PC-9 (cell line): ENCODE data around the gene GAD2. TPM values are rescaled to one million over a fixed set of nuclear protein-coding genes. Genes with fewer than 3 reads are reported as not detected.

Source experiments
- BruUV-seq: library from RNA; stranded (reverse); fragments of 400-500 nt; replicated peaks from 2 replicates; lab custom pipeline; 2021; lab: Mats Ljungman, UMichigan
- CTCF ChIA-PET: fragments of 300-600 bp; sonication (Branson Sonifier 250); formaldehyde crosslinking; loops from one replicate; lab custom pipeline; 2022; ENCODE audit warnings: antibody characterized with exemption; lab: Charles Lee
- POLR2A ChIA-PET: fragments of 300-600 bp; sonication (Branson Sonifier 250); formaldehyde crosslinking; loops from one replicate; lab custom pipeline; 2022; ENCODE audit warnings: antibody characterized with exemption; ENCODE audit not compliant: unreplicated experiment; lab: Charles Lee
- DNase-seq, 2 experiments: peaks; one replicate each; pipeline versions ENCODE4 v3.0.0 to v3.0.0-alpha.2; 2015 to 2022; ENCODE audit warnings: mixed read lengths in 1 of 2
- H2AFZ ChIP-seq: fragments of 200-600 bp; sonication (generic); 2 replicates; pipeline ENCODE4 v1.8.1; 2017; ENCODE audit warnings: antibody characterized with exemption
- H3F3A ChIP-seq: fragments of 200-600 bp; sonication (generic); 2 replicates; pipeline ENCODE4 v1.8.1; 2017; ENCODE audit warnings: antibody characterized with exemption, mild to moderate bottlenecking, low read depth; ENCODE audit not compliant: insufficient read depth
- H3K27ac ChIP-seq: fragments of 200-600 bp; sonication (generic); 2 replicates; pipeline ENCODE4 v1.6.1; 2016; ENCODE audit warnings: mixed run types
- H3K27me3 ChIP-seq: fragments of 200-600 bp; sonication (generic); 2 replicates; pipeline ENCODE4 v1.6.1; 2016; ENCODE audit warnings: low read depth, mixed run types; ENCODE audit not compliant: insufficient read depth
- H3K36me3 ChIP-seq: fragments of 200-600 bp; sonication (generic); 2 replicates; pipeline ENCODE4 v1.6.1; 2016; ENCODE audit warnings: low read depth, mixed run types
- H3K4me1 ChIP-seq: fragments of 200-600 bp; sonication (generic); replicated peaks from 2 replicates; pipeline ENCODE4 v1.6.1; 2016; ENCODE audit warnings: mixed run types; ENCODE audit not compliant: insufficient read depth
- H3K4me2 ChIP-seq: fragments of 200-600 bp; sonication (generic); 2 replicates; pipeline ENCODE4 v1.6.1; 2017; ENCODE audit warnings: mixed run types
- H3K4me3 ChIP-seq: fragments of 200-600 bp; sonication (generic); 2 replicates; pipeline ENCODE4 v1.6.1; 2016; ENCODE audit warnings: mixed run types
- H3K79me2 ChIP-seq: fragments of 200-600 bp; sonication (generic); 2 replicates; pipeline ENCODE4 v1.6.1; 2017; ENCODE audit warnings: low read depth, mixed run types
- H3K9me2 ChIP-seq: fragments of 200-600 bp; sonication (generic); 2 replicates; pipeline ENCODE4 v1.8.1; 2017; ENCODE audit warnings: mild to moderate bottlenecking; ENCODE audit not compliant: insufficient read depth
- H3K9me3 ChIP-seq: fragments of 200-600 bp; sonication (generic); 2 replicates; pipeline ENCODE4 v1.8.1; 2016; ENCODE audit warnings: low read depth; ENCODE audit not compliant: insufficient read depth
- H4K20me1 ChIP-seq: fragments of 200-600 bp; sonication (generic); 2 replicates; pipeline ENCODE4 v1.8.1; 2017; ENCODE audit not compliant: insufficient read depth
- EZH2 ChIP-seq: fragments of 200-600 bp; sonication (generic); IDR thresholded peaks from 2 replicates; pipeline ENCODE4 v1.8.0; 2017; ENCODE audit warnings: antibody characterized with exemption, low read depth
- intact Hi-C: fragments of 100-400 bp; cut with micrococcal nuclease; formaldehyde crosslinking; loops from one replicate; pipeline ENCODE4 v1.10.0; 2022; ENCODE audit not compliant: unreplicated experiment
- total RNA-seq: library from RNA; stranded (reverse); gene quantifications from 2 replicates; pipeline ENCODE4 v1.2.3, GENCODE V29; 2021
- TF ChIP-seq, protein P1 (sequence below): fragments of 200-600 bp; sonication (generic); conservative IDR thresholded peaks from 2 replicates; pipeline ENCODE4 v1.6.1; 2017; ENCODE audit warnings: mixed run types, antibody characterized with exemption, mild to moderate bottlenecking, moderate library complexity

The GAD2 gene
- total RNA-seq, 1 experiment from 2014 or later = not detected

DNA sequence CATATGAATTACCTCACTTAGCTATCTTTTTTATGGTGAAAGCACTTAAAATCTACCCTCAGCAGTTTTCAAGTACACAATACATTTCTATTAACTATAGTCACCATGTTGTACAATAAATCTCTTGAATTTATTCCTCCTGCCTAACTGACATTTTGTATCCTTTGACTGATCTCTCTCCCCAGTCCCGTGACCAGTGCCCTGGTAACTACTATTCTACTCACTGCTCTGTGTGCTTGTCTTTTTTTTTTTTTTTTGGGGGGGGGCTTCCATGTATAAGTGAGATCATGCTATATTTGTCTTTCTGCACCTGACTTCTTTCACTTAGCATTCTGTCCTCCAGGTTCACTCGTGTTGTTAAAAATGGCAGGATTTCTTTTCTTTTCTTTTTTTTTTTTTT, 11.4 kb upstream of the GAD2 start:
- Histone ChIP-seq H3K27ac (no peak overlapping the region), H3K4me2 (no peak overlapping the region), H4K20me1 (no peaks in the 10 kb centered on the region), H3F3A (no peaks in the 10 kb centered on the region), H2AFZ (no peak overlapping the region), H3K79me2 (no peaks in the 10 kb centered on the region), H3K9me2 (no peaks in the 10 kb centered on the region), H3K4me3 (no peak overlapping the region), H3K36me3 (no peaks in the 10 kb centered on the region), H3K27me3 (no peaks in the 10 kb centered on the region), H3K4me1 (no peaks in the 10 kb centered on the region), H3K9me3 (no peaks in the 10 kb centered on the region)
- ChIA-PET CTCF (no interaction called here), POLR2A (no interaction called here)
- BruUV-seq = no TSS peak
- TF ChIP-seq, protein P1, sequence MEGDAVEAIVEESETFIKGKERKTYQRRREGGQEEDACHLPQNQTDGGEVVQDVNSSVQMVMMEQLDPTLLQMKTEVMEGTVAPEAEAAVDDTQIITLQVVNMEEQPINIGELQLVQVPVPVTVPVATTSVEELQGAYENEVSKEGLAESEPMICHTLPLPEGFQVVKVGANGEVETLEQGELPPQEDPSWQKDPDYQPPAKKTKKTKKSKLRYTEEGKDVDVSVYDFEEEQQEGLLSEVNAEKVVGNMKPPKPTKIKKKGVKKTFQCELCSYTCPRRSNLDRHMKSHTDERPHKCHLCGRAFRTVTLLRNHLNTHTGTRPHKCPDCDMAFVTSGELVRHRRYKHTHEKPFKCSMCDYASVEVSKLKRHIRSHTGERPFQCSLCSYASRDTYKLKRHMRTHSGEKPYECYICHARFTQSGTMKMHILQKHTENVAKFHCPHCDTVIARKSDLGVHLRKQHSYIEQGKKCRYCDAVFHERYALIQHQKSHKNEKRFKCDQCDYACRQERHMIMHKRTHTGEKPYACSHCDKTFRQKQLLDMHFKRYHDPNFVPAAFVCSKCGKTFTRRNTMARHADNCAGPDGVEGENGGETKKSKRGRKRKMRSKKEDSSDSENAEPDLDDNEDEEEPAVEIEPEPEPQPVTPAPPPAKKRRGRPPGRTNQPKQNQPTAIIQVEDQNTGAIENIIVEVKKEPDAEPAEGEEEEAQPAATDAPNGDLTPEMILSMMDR = no peak
- no peak for TF ChIP-seq EZH2
- intact Hi-C loops = no loop called here
- DNase-seq = no peak

DNA sequence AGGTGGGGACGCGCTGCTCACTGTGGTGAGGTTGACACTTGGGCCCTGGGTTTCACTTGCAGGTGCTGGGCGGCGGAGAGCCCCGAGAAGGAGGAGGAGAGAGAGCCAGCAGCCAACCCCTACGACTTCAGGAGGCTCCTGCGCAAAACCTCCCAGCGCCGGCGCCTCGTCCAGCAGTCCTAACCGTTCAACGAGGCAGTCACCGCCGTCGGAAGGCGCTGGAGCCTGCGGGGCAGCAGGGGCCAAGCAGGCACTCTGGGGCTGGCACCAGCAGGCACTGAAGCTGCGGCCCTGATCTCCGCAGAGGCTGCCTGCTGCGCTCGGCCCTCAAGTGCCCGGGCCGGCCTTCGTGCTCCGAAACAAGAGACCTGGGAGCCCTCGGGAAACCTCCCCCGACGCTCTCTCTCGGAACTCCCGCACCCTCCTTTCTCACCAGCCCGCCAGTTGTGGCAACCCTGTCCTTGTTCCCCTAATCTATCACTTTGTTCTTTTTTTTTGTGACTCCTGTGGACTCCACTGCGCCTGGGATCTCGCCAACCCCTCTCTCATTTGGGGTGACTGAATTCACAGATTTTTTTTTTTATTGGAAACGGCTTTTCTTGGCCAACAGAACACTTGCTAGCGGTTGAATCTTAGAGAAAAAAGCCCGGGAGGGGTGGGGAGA, 4.7 kb upstream of the GAD2 start:
- Histone ChIP-seq H3K4me3 (no peak overlapping the region), H4K20me1 (no peaks in the 10 kb centered on the region), H2AFZ (no peak overlapping the region), H3K27ac (no peak overlapping the region), H3K9me2 (no peaks in the 10 kb centered on the region), H3K4me1 (no peaks in the 10 kb centered on the region), H3K4me2 (no peak overlapping the region), H3K36me3 (no peaks in the 10 kb centered on the region), H3K9me3 (no peaks in the 10 kb centered on the region), H3K79me2 (no peaks in the 10 kb centered on the region), H3K27me3 (peaks cover 14% of the 10 kb centered on the region; the same call in 1 of the 2 replicates), H3F3A (no peaks in the 10 kb centered on the region)
- no peak for DNase-seq
- intact Hi-C loops = no loop called here
- BruUV-seq = no TSS peak
- TF ChIP-seq, protein P1 = no peak
- ChIA-PET CTCF (no interaction called here), POLR2A (no interaction called here)

DNA sequence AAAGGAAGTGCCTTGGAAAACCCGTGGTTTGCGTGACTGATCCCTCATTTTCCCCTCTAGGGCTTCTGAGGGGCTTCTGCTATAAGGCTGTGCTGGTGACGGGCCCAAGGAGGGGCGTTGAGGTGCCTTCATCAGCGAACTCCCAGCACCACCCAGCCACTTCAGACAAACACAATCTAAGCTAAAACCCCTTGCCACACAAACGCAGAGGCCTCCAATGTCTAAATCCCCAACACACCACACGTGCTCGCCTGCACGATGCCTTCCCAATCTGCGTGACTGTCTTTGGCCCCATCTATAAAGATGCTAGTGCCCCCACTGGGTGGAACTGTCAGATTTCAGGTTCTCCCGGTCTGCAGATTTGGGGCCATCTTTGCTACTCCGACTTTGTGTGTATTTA, 4.1 kb upstream of the GAD2 start:
- H3K27me3 ChIP-seq = peaks cover 14% of the 10 kb centered on the region; the same call in 1 of the 2 replicates
- CTCF ChIA-PET = no interaction called here

More for the DNA sequence above, 4.1 kb upstream of the GAD2 start:
- Histone ChIP-seq H3K4me1 (no peaks in the 10 kb centered on the region), H3K79me2 (no peaks in the 10 kb centered on the region), H3F3A (no peaks in the 10 kb centered on the region), H3K4me2 (no peak overlapping the region), H3K9me2 (no peaks in the 10 kb centered on the region), H3K4me3 (no peak overlapping the region), H2AFZ (no peak overlapping the region), H4K20me1 (no peaks in the 10 kb centered on the region), H3K9me3 (no peaks in the 10 kb centered on the region), H3K36me3 (no peaks in the 10 kb centered on the region), H3K27ac (no peak overlapping the region)
- intact Hi-C loops = no loop called here
- BruUV-seq = no TSS peak
- no peak for DNase-seq
- POLR2A ChIA-PET = no interaction called here
- TF ChIP-seq EZH2 = no peak
- TF ChIP-seq, protein P1 = no peak
